HG02981 (cell line): ENCODE data around the gene FXYD1.

Experiments used
- ATAC-seq: cut with Tn5 transposase; IDR thresholded peaks from one replicate; pipeline ENCODE4 v1.9.1; 2021; ENCODE audit warnings: mild to moderate bottlenecking, moderate library complexity; ENCODE audit not compliant: unreplicated experiment

FXYD1 gene

GRCh38 chr19:35106898-35107541 is 31.6 kb upstream of the FXYD1 start:
- ATAC-seq, result no peak

- ATAC-seq, result no peak
Observed at GRCh38 chr19:35107545-35107944, 31.1 kb upstream of the FXYD1 start.

GRCh38 chr19:35108730-35109129 is 29.9 kb upstream of the FXYD1 start:
- no peak for ATAC-seq

- ATAC-seq, result no peak
Observed at GRCh38 chr19:35109395-35110112, 29.1 kb upstream of the FXYD1 start.

DNA sequence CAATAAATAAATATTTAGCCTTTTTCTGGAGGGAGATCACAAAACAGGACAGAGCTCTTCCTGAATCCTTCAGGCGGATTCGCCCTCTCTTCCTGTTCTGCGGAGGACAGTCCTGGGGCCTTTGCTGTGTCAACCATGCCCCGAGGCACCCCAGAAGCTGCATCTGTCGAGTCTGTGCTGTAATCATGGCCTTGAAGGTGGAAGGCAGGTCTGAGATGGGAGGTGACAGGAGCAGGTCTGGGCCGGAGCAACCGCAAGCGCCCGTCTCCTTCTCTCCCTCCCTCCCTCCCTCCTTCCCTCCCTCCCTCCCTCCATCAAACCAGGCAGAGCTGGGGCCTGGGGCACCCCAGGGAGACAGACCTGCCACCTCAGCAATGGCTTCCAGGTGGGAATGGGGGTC is 27.6 kb upstream of the FXYD1 start:
- no peak for ATAC-seq

- ATAC-seq, result no peak
Observed at GRCh38 chr19:35112995-35113688, 25.5 kb upstream of the FXYD1 start.

DNA sequence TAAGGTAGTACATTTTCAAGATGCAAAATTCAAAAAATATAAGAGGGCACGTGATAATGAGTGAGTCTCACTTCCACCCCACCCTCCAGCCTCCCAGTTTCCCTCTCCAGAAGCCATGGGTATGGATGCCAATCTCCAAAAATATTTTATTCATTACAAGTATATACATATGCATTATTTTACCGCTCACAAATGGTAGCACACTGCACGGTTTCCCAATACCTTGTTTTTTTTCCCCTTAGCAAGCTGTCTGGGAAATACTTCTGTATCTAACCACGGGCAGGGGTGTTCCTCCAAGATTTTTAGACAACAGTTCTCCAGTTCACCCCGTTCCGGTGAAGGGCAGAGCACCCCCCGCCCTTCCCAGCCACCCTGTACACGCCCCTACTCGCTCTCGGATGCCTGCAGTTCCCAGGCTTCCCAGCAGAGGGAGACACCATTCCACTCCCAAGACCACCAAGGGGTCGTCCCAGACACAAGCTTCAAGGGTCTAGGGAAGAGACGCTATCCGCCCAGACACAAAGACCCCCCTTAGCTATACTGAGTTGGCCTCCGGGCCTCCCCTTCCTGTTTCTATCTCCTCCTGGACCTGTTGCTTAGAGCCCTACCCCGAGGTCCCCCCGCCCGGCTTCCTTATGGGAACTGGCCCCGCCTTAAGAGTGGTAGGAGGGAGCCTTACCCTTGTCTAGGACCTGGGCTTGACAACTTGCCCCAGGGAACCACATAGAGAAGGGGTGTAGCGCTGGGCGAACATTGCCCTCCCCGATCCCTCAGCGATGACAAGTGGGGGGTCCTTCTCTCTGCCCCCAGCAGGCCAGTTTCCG is 24.1 kb upstream of the FXYD1 start:
- ATAC-seq, result no peak

DNA sequence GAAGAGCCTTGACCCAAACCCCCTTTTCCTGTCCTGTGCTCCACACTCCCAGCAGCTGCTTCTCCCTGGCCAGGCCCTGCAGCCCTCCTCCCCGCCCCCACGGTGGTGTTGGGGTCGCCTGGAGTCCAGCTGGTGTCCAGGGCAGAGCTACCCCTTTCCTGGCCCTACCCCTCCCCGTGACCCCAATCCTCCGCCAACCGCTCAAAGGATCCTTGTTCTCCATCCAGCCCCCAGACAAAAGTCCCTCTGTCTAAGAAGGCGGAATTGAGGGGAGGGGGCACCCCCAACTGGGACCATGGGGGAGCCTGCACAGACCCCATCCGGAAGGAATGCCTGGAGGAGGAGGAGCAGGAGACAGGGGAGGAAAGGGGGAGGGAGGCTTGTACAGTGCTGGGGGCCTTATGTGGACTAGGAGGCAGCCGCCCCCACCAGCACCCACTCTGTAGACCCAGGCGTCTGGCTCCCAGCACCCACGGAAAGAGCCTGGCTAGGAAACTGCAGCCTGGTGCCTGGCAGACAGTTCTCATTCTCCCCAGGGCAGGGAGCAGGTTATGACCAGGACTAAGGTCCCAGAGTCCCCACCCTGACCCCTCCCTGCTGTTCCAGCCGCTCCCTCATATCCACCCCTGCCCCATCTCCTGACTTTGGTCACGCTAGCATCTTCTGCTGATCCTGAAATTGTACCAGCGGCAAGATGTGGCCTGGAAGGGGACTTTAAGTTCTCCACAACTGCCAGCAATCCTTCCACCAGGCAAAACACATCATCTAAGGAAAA is 23.3 kb upstream of the FXYD1 start, which contains the start of gene FXYD3:
Gene FXYD3, plus strand, starts transcription at position 647 of the 775 bp plus-strand sequence. CDS start 3,554 bp downstream, outside the sequence.
- ATAC-seq, result no peak

GRCh38 chr19:35116072-35116801 is 22.4 kb upstream of the FXYD1 start:
- no peak for ATAC-seq

DNA sequence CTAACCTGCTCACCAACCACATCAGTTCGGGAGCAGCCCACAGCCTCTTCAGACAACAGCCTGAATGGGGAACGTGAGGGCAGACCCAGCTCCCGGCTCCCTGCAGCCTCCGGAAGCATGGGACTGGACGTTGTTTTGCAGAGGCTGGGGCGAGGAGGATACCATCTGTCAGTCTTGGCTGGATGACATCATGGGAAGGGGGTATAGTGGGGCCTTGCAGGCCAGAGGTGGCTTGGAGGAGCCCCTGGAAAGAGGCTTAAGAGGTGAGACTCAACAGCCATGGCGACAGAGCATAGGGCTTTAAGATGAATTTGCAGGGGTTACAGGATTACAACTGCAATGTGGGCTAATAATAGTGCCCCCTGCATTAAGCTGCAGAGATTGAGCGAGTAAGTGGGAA is 21.5 kb upstream of the FXYD1 start:
- ATAC-seq, result no peak

DNA sequence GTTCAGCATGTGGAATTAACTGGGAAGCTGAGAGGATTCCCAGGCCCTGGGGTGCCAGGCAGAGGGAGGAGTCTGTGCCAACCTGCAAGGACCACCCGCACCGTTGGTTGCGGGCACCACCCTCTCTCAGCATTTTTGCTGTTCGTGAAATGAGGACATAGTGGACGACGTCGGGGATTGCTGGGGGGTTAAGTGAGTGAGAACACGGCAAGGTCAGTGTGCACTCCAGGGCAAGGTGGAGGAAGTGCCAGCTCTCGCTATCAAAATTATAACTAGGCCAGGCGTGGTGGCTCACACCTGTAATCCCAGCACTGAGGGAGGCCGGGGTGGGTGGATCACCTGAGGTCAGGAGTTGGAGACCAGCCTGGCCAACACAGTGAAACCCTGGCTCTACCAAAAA is 20.8 kb upstream of the FXYD1 start:
- no peak for ATAC-seq

DNA sequence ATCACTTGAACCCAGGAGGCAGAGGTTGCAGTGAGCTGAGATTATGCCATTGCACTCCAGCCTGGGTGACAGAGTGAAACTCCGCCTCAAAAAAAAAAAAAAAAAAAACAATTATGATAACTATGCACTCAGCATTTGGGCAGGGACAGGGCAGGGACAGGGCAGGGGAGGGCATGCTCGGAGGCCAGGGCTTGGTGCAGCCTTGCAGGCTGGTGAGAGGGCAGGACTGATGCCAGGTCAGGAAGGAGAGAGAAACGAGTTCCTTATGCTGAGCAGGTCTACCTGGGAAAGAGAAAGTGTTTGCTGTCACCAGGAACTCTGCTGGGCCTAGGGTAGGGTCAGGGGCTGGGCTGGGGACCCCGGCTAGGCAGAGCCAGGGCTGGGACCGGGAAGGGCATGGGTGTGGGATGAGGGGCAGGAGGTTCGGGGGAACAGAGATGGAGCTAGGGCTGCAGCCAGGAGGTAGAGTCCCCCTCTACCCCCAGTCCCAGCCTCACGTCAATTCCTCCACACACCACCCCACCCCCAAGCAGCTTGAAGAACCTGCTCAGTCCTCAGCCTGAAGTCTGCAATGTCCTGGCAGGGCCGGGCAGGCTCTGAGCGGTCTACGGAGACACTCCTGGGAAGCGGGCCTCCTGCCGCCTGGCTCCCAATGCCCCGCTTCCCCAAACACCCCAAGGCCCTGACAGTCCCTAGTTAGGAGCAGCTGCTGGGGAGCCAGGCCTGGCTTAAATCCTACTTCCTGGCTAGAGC is 20.2 kb upstream of the FXYD1 start:
- ATAC-seq, result no peak

DNA sequence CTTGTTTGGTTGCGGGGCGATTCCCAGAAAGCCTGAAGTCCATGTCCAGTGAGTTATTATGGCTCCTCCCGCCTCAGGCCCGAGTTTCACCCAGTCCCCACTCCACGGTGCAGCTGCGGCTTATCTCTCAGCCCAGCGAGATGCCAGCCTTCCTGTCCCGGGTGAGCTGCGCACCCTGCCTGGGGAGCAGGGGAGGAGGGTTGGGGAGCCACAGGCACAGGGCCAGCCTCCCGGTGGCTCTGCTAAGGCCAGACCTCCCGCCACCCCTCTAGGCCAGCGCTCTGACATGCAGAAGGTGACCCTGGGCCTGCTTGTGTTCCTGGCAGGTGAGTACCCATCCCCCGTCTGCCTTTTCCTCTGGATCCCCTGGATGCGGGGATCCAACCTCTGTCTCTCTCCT is 19.5 kb upstream of the FXYD1 start:
- no peak for ATAC-seq

GRCh38 chr19:35119578-35120155 is 19.0 kb upstream of the FXYD1 start:
- ATAC-seq, result no peak

DNA sequence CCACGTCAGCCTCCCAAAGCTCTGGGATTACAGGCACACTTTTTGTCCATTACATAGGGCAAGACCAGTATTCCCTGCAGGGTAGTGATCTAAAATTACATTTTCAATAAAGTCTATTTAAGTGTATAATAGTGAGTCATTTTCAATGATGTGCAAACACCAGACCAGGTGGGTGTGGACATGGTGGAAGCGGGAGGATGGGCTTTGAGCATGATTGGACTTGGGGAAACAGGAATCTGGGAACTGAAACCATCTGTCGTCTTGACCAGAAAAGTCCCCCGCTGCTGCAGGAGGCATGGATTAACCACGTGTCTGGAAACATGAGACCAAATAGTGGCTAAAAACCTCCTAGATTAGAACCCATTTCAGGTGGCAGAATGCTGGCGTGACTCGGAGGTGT is 18.1 kb upstream of the FXYD1 start:
- no peak for ATAC-seq

DNA sequence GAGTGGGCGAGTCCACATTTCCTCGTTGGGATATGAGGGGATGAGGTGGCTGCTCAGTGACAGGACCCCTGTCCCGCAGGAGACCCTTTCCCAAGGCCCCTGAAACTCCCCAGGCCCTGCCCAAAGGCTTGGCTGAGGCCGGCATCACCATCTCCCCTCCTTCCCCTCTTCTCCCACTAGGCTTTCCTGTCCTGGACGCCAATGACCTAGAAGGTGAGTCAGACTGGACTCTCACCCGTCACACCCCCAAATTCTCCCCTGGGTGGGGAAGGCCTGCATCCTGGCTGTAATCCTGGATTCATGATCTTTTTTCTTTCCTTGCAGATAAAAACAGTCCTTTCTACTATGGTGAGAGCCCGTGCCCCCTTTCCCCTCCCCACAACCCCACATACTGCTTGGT is 17.7 kb upstream of the FXYD1 start:
- ATAC-seq, result no peak

DNA sequence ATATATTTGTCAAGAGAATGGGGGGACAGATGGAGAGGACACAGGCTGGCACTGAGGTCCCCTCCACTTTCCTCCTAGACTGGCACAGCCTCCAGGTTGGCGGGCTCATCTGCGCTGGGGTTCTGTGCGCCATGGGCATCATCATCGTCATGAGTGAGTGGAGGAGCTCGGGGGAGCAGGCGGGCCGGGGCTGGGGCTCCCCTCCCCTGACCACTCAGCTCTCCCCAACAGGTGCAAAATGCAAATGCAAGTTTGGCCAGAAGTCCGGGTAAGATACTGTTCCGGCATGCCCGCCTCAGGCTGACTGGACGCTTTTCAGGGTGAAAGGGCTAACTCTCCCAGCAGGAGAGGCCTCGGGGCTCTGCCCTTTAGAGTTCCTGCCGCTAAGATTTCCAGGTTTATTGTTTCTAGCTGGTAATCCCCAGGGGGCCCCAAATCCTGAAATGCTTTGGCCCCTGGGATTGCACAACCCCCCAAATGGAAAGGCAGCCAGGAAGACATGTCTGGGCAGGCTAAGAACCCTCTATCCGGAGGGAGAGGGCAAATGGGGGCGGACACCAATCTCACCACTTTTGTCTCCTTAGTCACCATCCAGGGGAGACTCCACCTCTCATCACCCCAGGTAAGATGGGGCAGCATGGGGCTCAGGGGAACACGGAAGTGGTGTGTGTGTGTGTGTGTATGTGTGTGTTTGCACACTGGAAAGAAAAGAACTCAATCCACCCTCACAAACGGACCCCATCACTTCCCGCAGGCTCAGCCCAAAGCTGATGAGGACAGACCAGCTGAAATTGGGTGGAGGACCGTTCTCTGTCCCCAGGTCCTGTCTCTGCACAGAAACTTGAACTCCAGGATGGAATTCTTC is 15.7 kb upstream of the FXYD1 start:
- ATAC-seq, result no peak

DNA sequence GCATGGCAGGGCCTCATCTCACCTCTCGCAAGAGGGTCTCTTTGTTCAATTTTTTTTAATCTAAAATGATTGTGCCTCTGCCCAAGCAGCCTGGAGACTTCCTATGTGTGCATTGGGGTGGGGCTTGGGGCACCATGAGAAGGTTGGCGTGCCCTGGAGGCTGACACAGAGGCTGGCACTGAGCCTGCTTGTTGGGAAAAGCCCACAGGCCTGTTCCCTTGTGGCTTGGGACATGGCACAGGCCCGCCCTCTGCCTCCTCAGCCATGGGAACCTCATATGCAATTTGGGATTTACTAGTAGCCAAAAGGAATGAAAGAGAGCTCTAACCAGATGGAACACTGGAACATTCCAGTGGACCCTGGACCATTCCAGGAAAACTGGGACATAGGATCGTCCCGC is 15.1 kb upstream of the FXYD1 start:
- no peak for ATAC-seq
